Measurements from ENCODE around the gene REV3L.
"Not testable (repeated sequence)": the region's sequence is repeated elsewhere in the genome, so short reads cannot be mapped to it uniquely, and the experiment has no call there.

The REV3L gene

DNA sequence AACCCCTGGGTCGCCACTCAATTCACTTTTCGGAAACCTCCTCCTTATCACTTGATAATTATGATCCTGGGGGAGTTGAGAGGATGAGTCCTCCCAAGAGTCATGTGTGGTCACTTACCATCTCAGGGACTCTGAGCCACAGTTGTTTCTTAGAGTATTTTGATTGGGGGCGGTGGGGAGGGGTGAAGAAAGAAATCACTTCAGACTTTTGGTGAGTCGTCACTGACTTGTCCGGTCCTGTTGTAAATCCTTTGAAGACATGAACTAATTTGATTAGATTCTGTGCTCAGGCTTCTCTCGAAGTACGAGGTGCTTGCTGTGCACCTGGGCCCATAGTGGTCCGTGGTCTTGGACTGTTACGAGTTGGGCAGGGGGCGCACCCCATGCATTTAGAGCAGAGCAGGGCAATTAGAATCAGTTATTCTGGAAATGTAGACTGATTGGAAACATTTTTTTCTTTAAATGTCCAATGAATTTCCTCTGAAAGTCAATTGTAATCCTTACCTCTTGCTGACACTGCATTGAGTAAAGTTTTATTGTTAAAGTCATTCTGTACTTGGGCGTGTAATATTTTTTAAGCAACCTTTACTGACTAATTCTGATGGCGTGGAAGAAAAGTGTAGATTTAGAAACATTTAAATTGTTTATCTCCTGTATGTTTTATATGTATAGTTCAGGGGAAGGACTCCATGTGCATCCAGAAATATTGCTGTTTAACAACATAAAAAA, 222.3 kb downstream of the REV3L start:
- Histone ChIP-seq H3K27ac (no peak overlapping the region), H3K27me3 (ENCODE audit: insufficient read depth, low read depth, severe bottlenecking) (no peaks in the 10 kb centered on the region), H3K4me3 (ENCODE audit: low read depth, low read length) (no peak overlapping the region), H3K36me3 (peaks cover 11% of the 10 kb centered on the region), H3K9me3 (ENCODE audit: severe bottlenecking) (no peaks in the 10 kb centered on the region)
- TF ChIP-seq, protein P1, sequence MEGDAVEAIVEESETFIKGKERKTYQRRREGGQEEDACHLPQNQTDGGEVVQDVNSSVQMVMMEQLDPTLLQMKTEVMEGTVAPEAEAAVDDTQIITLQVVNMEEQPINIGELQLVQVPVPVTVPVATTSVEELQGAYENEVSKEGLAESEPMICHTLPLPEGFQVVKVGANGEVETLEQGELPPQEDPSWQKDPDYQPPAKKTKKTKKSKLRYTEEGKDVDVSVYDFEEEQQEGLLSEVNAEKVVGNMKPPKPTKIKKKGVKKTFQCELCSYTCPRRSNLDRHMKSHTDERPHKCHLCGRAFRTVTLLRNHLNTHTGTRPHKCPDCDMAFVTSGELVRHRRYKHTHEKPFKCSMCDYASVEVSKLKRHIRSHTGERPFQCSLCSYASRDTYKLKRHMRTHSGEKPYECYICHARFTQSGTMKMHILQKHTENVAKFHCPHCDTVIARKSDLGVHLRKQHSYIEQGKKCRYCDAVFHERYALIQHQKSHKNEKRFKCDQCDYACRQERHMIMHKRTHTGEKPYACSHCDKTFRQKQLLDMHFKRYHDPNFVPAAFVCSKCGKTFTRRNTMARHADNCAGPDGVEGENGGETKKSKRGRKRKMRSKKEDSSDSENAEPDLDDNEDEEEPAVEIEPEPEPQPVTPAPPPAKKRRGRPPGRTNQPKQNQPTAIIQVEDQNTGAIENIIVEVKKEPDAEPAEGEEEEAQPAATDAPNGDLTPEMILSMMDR (IDR thresholded peaks at IDR 0.05; ENCODE audit: low read depth, low read length) = no peak
- DNase-seq = no peak

DNA sequence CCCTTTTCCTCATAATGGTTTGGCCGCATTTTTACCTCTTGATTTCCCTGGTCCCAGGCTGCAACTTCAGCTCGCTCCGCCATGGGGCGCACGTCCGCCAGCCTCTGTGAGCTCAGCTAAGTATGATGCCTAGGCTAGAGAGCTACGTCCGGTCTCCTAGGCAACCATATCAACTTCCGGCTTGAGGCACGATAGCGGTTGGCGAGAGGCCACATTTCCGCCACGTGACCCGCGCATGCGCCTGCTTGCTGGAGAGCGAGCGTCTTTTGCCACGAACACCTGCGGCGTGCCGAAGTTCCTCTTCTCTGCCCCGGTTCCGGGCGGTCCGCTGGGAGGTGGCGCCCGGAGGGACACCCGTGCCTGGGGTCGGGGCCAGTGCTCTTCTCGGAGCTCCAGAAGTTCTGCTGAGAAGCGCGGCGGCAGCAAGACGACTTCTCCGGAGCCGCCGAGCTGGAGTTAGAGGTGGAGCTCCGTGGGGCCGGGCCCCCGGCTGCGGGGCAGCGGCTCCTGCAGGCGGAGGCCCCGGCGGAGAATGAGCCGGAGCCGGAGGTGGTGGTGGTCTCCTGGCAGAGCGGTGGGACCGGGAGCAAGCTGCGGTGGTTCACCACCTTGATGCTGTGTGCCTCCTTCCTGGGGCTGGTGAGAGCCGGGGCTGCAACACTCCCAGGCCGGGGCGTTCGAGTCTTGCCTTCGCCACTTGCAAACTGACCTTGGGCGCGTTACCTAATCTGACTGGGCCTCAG, 223.8 kb downstream of the REV3L start:
- Histone ChIP-seq H3K9me3 (ENCODE audit: severe bottlenecking) (no peaks in the 10 kb centered on the region), H3K4me3 (ENCODE audit: low read depth, low read length) (peak overlapping the region; percentile 78), H3K27me3 (ENCODE audit: insufficient read depth, low read depth, severe bottlenecking) (no peaks in the 10 kb centered on the region), H3K36me3 (peaks cover 7% of the 10 kb centered on the region), H3K27ac (peak overlapping the region; percentile 38)
- peak; percentile 98 for DNase-seq
- TF ChIP-seq, protein P1 (IDR thresholded peaks at IDR 0.05; ENCODE audit: low read depth, low read length) = peak; percentile 90

DNA sequence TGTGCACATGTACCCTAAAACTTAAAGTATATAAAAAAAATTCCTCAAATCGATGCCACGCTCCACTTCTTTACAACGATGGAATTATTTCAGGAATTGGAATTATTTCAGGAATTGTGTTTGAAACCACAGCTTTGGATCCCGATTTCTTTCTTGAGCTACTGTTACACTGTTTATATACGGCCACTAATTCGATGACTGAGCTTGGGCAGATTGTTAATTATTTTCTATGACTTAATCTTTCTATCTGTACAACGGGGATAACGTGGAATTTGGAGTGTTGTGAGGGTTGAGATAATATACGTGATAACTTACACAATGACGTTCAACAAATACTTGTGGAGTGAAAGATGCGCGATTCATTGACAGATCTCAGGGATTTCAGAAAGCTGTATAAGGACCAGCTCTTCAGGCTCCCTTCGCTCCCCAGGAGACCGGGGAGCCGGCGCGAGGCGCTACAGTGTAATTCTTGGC, 224.4 kb downstream of the REV3L start:
- Histone ChIP-seq H3K27ac (no peak overlapping the region), H3K9me3 (ENCODE audit: severe bottlenecking) (no peaks in the 10 kb centered on the region), H3K4me3 (ENCODE audit: low read depth, low read length) (no peak overlapping the region), H3K36me3 (peaks cover under 1% of the 10 kb centered on the region; the same call in 1 of the 2 replicates), H3K27me3 (ENCODE audit: insufficient read depth, low read depth, severe bottlenecking) (no peaks in the 10 kb centered on the region)
- TF ChIP-seq, protein P1 (IDR thresholded peaks at IDR 0.05; ENCODE audit: low read depth, low read length) = no peak
- DNase-seq = no peak

DNA sequence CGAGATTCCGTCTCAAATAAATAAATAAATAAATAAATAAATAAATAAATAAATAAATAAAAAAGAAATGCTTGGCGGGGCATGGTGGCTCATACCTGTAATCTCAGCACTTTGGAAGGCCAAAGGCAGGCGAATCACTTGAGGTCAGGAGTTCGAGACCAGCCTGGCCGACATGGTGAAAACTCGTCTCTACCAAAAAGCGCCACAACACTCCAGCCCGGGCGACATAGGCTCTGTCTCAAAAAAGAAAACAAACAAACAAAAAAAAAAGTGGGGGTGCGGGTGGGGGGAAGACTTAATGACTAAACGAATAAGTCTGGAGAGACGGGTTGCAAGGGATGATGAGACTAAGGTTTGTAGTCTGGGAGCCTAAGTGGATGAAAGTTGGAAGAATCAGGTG, 225.0 kb downstream of the REV3L start:
- Histone ChIP-seq H3K36me3 (no peaks in the 10 kb centered on the region), H3K4me3 (ENCODE audit: low read depth, low read length) (no peak overlapping the region), H3K27ac (no peak overlapping the region)

DNA sequence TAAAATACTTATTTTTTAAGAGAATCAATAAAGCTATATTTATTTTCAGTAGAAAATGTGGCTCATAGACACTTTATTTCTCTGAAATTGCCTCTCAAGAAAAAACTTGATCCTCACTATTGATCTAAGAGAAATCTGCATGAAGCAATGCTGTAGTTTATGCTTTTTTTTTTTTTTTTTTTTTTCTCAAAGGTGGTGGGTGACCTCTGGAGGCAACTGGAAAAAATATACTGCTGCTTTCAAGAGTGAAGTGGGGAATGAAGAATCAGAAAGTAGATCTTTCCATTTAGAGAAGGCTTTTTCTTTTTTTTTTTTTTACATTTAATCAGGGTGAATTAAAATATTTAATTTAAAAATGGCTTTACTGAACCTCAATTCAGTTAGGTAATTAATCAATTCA, 226.4 kb downstream of the REV3L start:
- no peak overlapping the region for H3K4me3 ChIP-seq (ENCODE audit: low read depth, low read length)
- H3K27ac ChIP-seq = no peak overlapping the region
- H3K27me3 ChIP-seq (ENCODE audit: insufficient read depth, low read depth, severe bottlenecking) = no peaks in the 10 kb centered on the region
- H3K36me3 ChIP-seq = no peaks in the 10 kb centered on the region
- DNase-seq = no peak
- TF ChIP-seq, protein P1 (IDR thresholded peaks at IDR 0.05; ENCODE audit: low read depth, low read length) = no peak
- no peaks in the 10 kb centered on the region for H3K9me3 ChIP-seq (ENCODE audit: severe bottlenecking)

More for the DNA sequence above, 225.0 kb downstream of the REV3L start:
- TF ChIP-seq, protein P1 (IDR thresholded peaks at IDR 0.05; ENCODE audit: low read depth, low read length) = no peak
- DNase-seq = no peak
- no peaks in the 10 kb centered on the region for H3K27me3 ChIP-seq (ENCODE audit: insufficient read depth, low read depth, severe bottlenecking)
- H3K9me3 ChIP-seq (ENCODE audit: severe bottlenecking) = no peaks in the 10 kb centered on the region

DNA sequence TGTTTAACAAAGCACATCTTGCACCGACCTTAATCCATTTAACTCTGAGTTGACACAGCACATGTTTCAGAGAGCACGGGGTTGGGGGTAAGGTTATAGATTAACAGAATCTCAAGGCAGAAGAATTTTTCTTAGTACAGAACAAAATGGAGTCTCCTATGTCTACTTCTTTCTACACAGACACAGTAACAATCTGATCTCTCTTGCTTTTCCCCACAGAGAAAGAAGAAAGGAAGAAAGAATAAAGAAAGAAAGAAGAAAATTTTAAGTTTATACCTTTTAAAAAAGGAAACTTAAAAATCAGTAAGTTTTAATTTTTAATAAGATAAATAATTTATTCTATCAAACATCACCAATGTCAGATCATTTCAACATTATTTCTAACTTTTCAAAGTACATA, 227.2 kb downstream of the REV3L start:
- H3K4me3 ChIP-seq (ENCODE audit: low read depth, low read length); H3K9me3 ChIP-seq (ENCODE audit: severe bottlenecking); DNase-seq; H3K27me3 ChIP-seq (ENCODE audit: insufficient read depth, low read depth, severe bottlenecking); H3K27ac ChIP-seq; H3K36me3 ChIP-seq: not testable (repeated sequence)
